Amniotic epithelial cell (primary cell): ENCODE data around the gene CMIP.
"Not testable (repeated sequence)": the region's sequence is repeated elsewhere in the genome, so short reads cannot be mapped to it uniquely, and the experiment has no call there.

Experiments used
- DNase-seq: peaks from one replicate; pipeline ENCODE4 v3.0.0-alpha.2; 2010; ENCODE audit warnings: low read depth

Gene CMIP

GRCh38 chr16:81719993-81720392 is 275.4 kb downstream of the CMIP start:
- DNase-seq, result no peak

GRCh38 chr16:81720973-81721906 is 276.6 kb downstream of the CMIP start:
- no peak for DNase-seq

DNA sequence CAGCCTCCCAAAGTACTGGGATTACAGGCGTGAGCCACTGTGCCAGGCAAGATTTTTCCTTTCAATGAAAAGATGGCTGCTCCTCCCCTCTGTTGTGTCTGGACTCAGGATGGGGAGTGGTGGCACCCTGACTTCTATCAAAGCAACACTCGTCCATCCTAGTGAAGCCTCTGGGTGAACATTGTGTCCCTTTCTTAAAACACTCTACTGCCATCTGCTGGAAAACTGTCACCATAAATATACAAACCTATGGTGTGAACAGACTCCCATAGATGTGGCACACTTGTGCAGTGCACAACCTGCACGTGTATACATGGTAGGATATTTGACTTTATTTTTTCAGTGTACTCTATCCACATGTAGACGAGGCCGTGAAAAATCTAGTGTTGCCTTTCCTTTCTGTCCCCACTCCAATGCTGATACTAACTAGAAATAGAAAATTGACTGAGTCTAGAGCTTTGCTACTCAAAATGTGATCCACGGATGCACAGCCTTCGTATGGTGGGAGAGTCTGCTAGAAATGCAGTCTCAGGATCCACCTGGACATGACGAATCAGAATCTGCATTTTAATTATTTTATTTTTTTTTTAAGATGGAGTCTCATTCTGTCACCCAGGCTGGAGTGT is 278.6 kb downstream of the CMIP start:
- DNase-seq, result peak; percentile 78

- no peak for DNase-seq
Measured at GRCh38 chr16:81728435-81728834, 283.8 kb downstream of the CMIP start.

DNA sequence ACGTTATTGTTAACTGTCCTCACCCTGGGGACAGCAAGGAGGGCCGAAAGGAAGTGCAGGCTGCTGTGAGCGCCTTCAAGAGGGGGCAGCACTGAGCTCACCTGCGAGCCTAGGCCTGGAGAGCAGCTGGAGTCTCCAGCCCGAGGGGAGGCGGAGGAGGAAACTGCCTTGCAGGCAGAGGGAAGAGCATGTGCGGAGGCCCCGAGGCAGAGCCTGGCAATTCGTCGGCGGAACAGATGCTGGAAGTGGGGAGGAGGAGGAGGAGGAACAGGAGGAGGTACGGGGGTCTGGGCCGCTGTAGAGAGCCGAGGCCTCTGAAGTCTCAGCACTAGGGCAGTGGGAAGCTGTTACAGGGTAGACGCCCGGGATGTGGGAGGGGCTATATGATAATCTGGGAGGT is 284.8 kb downstream of the CMIP start:
- DNase-seq, result no peak

- DNase-seq, result peak; percentile 58
Measured at GRCh38 chr16:81730090-81731051, 285.8 kb downstream of the CMIP start.

GRCh38 chr16:81731649-81732048 is 287.0 kb downstream of the CMIP start:
- DNase-seq, result no peak

DNA sequence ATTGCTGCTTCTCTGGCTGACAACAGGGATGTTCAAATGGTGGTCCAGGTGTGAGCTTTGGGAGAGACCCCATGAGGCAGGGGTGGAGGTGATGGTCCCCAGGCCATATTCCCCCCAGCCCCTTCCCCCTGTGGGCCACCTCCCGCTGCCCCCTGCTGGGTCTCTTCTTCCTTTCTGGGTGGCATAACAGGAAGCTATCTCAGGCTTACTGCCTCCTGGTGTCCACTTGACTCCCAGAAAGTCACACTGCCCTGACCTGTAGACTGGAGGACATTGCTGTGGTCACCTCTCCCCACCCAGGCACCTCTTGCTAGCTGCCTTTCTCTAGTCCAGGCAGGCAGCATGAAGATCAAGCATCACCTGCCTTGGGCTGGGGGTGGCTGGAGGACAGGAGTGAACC is 288.1 kb downstream of the CMIP start:
- DNase-seq, result no peak

GRCh38 chr16:81733295-81733694 is 288.7 kb downstream of the CMIP start:
- DNase-seq, result no peak

DNA sequence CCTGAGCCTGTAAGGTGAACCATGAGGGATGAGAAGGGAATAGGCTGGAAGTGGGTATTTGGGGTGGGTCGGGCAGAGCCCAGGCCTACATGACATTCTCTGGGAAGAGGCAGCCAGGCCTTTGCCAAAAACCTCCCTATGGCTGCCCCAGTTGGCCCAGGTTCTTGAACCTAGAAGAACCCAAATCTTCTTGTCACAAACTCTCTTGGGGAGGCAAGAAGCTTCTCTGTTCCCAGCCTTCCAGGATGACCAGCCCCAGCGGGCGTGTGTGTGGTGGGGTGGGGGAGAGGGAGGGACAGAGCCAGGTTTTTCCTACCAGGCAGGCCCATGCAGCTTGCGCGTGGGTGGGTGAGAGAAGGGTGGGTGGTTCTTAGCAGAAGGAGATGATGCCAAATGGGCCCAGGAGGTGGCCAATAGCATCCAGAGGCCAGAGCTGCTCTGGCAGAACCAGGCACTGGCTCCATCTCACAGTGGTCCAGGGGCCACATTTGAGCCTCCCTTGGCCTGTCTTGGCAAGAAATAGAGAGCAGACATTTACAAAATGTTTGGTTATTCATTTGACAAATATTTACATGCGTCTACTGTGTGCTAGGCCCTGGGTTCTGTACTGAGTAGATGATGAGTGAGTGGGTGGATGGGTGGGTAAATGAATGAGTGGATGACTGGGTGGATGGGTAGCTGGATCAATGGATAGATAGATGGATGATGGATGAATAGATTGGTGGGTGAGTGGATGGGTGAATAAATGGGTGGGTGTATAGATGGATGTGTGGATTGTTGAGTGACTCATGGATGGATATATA is 290.2 kb downstream of the CMIP start:
- DNase-seq, result no peak

DNA sequence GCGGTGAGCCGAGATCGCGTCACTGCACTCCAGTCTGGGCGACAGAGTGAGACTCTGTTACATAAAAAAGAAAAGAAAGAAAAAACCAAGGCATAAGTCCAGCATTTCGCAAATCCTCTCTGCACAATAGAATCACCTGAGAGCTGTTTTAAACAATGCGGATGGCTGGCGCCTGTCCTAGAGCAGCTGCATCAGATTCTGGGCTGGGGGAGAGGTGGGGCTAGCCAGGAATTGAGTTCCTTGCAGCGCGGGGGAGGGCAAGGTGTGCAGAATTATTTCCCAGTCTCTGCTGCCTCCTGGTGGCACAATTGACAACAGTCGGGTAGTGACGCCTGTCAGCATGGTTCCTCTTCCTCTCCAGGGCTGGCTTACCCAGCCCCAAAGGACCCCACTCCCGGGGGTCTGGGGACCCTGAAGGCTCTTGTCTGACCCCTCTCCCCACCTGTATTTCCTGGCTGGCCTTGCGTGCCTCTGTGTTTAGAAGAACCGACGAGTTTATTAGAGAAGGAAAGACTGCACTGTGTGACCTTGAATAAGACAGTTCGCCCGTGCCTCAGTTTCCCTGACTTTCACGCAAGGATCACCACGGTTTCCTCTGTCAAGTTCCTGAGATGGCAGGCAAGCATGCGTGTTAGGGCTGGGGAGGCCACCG is 293.4 kb downstream of the CMIP start:
- DNase-seq, result peak; percentile 55

- no peak for DNase-seq
Measured at GRCh38 chr16:81738783-81739496, 294.3 kb downstream of the CMIP start.

DNA sequence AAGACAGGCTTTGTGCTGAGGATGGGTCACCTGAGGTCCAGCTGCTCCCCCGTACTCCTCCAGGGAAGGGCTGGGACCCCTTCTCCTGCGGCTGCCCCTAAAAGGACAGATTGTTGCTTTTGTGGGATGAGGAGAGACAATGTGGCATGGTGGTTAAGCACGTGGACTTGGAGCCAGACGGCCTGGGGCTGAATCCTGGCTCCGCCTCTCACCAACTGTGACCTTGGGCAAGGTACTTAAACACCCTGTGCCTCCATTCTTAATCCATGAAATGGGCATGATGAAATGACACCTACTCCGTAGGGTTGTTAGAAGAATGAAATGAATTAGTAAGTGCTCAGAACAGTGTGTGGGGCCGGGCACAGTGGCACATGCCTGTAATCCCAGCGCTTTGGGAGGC is 294.9 kb downstream of the CMIP start:
- DNase-seq, result no peak

DNA sequence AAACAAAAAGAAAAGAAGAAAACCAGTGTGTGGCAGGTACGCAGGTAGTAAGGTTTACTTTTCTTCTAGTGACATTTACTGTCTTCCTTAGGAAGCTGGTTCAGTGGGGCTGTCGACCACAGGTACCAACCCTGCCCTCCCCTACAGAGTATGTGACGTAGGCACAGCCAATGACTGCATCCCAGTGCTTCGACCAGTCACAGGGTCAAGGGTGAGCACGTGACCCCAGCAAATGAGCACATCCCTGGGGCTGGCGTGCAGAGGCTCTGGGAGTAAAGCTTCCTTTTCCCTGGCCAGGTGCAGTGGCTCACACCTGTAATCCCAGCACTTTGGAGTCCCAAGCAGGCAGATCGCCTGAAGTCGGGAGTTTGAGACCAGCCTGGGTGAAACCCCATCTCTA is 295.6 kb downstream of the CMIP start:
- DNase-seq, result peak; percentile 19

DNA sequence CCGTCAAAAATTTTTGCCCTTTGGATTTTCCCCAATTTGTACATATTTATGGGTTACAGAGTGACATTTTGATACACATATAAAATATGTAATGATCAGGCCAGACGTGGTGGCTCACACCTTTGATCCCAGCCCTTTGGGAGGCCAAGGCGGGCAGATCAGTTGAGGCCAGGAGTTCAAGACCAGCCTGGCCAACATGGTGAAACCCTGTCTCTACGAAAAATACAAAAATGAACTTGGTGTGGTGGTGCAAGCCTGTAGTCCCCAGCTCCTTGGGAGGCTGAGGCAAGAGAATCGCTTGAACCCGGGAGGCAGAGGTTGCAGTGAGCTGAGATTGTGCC is 296.8 kb downstream of the CMIP start:
- DNase-seq, result not testable (repeated sequence)

GRCh38 chr16:81744385-81744784 is 299.8 kb downstream of the CMIP start:
- no peak for DNase-seq

DNA sequence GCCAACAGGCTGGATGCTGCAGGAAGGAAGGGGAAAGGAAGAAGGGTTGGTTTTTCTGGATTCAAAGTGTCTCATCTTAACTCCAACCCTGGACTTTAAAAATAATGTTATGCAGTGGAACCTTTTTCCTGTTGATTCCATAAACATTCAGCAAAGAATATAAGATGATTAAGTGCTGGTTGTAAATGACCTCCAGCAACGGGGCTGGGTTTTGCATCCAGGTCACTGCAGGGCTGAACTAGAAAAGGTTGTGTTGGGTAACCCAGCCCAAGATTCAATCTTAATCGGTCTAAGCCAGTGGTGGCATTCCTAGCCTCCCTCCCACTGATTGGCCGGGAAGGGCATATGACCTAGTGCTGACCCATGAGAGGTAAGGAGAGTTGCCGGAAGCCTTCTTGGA is 300.3 kb downstream of the CMIP start:
- DNase-seq, result no peak

DNA sequence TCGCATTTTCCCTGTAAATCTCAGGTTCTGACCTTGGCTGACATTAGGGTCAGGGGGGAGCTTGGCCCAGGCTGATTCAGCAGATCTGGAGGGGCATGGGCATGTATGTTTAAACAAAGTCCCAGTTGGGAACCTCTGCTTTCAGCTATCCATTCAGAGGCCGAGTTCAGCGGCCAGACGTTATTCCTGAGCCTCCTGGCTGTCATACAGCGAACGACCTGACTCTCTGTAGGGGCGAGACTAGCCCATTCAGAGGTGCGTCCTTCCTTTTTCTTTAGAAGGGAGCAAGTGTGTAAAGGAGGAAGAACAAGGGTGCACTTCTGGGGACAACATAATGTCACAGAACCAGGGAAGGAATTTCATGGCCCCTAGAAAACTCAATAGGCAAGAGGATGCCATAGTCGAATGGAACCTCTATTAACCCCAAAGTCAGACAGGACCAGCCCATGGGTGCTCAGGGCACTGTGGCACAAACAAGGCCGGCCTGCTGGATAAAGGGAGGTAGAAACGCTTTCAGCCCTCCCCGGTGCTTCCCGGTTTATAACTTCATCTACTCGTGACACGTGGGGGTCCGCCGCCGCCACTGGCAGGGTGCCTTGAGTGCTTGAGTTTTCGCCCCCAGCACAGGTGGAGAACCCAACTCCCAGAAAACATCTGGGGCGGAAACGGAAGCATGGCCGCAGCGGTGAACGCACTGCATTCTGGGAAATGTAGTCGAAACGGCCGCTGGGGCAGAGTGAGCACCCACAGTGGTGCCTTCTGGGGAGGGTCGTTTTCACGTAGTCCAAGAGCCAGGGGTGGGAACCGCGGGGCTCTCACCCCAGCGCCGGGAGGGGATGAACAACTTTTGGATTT is 301.3 kb downstream of the CMIP start:
- peak; percentile 40 for DNase-seq

GRCh38 chr16:81746566-81746965 is 302.0 kb downstream of the CMIP start:
- no peak for DNase-seq
